ENCODE measurements around the gene SH3TC1.

Gene SH3TC1

GRCh38 chr4:8274765-8275547 is 75.9 kb downstream of the SH3TC1 start:
- no peak for DNase-seq (ENCODE audit: low read depth in 2 of 2)

GRCh38 chr4:8275548-8275910 is 76.4 kb downstream of the SH3TC1 start:
- no peak for DNase-seq (ENCODE audit: low read depth in 2 of 2)

GRCh38 chr4:8276358-8277240 is 77.5 kb downstream of the SH3TC1 start:
- no peak for DNase-seq (ENCODE audit: low read depth in 2 of 2)

GRCh38 chr4:8277356-8278008 is 78.4 kb downstream of the SH3TC1 start:
- DNase-seq (ENCODE audit: low read depth in 2 of 2) = no peak

- DNase-seq (ENCODE audit: low read depth in 2 of 2) = no peak
Measured at GRCh38 chr4:8278009-8278395, 78.9 kb downstream of the SH3TC1 start.

GRCh38 chr4:8278421-8279287 is 79.6 kb downstream of the SH3TC1 start:
- no peak for DNase-seq (ENCODE audit: low read depth in 2 of 2)

GRCh38 chr4:8279321-8280157 is 80.4 kb downstream of the SH3TC1 start:
- DNase-seq (ENCODE audit: low read depth in 2 of 2) = no peak

- DNase-seq (ENCODE audit: low read depth in 2 of 2) = no peak
Measured at GRCh38 chr4:8280158-8280875, 81.2 kb downstream of the SH3TC1 start.

GRCh38 chr4:8280876-8281440 is 81.9 kb downstream of the SH3TC1 start:
- no peak for DNase-seq (ENCODE audit: low read depth in 2 of 2)

GRCh38 chr4:8281519-8282133 is 82.5 kb downstream of the SH3TC1 start:
- no peak for DNase-seq (ENCODE audit: low read depth in 2 of 2)

GRCh38 chr4:8282134-8282641 is 83.1 kb downstream of the SH3TC1 start:
- DNase-seq (ENCODE audit: low read depth in 2 of 2) = no peak

- no peak for DNase-seq (ENCODE audit: low read depth in 2 of 2)
Measured at GRCh38 chr4:8282742-8283141, 83.7 kb downstream of the SH3TC1 start.

- DNase-seq (ENCODE audit: low read depth in 2 of 2) = no peak
Measured at GRCh38 chr4:8283161-8283560, 84.1 kb downstream of the SH3TC1 start.

- DNase-seq (ENCODE audit: low read depth in 2 of 2) = no peak
Measured at GRCh38 chr4:8283631-8284121, 84.6 kb downstream of the SH3TC1 start.

GRCh38 chr4:8284391-8284790 is 85.3 kb downstream of the SH3TC1 start:
- DNase-seq (ENCODE audit: low read depth in 2 of 2) = no peak

GRCh38 chr4:8285143-8285975 is 86.3 kb downstream of the SH3TC1 start:
- DNase-seq (ENCODE audit: low read depth in 2 of 2) = no peak

- no peak for DNase-seq (ENCODE audit: low read depth in 2 of 2)
Measured at GRCh38 chr4:8285976-8286718, 87.1 kb downstream of the SH3TC1 start.
